GM19351 (cell line): ENCODE data around the gene FOSB.
A peak's percentile ranks its signal among the peaks of the same experiment; 100 is the strongest.

Experiments
- ATAC-seq: cut with Tn5 transposase; IDR thresholded peaks from one replicate; pipeline ENCODE4 v1.9.1; 2021; ENCODE audit warnings: mild to moderate bottlenecking, moderate library complexity; ENCODE audit not compliant: unreplicated experiment

The FOSB gene

GRCh38 chr19:45478454-45479238, 10.8 kb downstream of the FOSB start:
- ATAC-seq: peak; percentile 77

DNA sequence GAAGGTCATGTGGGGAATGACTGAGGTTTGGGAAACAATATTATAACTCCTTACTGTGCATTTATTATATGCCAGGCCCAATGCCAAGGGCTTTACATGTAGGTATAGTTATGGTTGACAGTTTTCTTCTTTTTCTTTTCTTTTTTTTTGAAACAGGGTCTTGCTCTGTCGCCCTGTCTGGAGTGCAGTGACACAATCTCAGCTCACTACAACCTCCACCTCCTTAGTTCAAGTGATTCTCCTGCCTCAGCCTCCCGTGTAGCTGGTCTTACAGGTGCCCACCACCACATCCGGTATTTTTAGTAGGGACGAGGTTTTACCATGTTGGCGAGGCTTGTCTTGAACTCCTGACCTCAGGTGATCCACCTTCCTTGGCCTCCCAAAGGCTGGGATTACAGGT, 15.2 kb downstream of the FOSB start:
- ATAC-seq: no peak

- no peak for ATAC-seq
Observed at GRCh38 chr19:45484273-45484945, 16.6 kb downstream of the FOSB start.

DNA sequence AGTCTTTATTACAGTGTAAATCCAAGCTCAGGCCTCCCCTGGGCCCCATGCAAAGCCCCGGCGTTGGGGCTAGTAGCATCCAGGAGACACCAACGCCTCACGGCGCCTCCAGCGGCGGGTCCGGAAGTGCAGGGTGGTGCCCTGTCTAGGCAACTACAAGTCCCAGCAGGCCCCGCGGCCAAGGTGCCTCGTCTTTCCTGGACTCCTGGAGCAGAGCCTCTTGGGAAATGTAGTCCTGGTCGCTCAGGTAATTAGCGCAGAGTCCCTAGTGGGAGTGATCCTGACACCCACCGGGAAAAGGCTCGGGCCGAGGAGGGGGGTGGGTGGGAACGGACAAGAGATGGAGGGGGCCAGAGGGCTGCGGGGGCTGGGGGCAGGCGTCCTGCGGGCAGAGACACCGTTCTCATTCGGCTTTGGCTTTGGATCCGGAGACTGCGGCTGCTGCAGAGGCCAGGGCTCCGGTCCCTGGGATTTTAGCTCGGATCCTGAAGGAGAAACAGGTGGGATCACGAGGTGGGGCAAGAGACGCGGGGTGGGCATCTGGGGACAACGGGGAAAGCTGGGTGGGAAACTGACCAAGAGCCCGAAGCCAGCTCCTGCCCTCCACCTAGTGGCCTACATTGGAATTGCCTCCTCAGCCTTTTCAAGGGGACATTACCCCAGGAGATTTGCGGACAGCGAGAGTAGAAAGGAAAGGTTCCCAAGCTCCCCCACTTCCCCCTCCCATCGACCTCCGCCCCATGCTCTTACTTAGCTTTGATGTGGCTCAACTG, 17.7 kb downstream of the FOSB start:
- ATAC-seq: peak; percentile 87

- ATAC-seq: no peak
Observed at GRCh38 chr19:45488708-45489107, 20.9 kb downstream of the FOSB start.

DNA sequence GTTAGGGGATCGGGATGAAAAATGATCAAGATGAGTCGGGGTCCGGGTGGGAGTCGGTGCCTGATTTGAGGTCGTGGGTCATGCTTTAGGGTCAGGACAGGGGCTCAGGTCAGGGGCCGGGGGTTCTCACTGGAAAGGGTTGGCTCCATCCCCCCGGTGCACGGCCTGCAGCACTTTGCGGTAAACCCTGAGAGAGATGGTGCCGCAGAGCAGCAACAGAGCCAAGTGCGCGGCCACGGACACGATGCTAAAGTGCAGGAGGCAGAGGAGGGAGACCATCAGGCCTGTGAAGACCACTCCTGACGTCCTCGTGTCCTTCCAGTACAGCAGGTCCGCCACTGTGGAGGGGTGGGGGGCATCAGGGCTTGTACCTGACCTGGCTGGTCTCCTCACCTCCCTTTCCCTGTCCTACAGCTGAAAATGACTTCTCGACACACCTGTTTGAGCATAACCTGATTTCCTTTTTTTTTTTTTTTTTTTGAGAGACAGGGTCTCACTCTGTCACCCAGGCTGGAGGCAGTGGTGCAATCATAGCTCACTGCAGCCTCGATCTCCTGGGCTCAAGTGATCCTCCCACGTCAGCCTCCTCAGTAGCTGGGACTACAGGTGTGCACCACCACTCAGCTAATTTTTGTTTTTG, 21.5 kb downstream of the FOSB start:
- ATAC-seq: no peak

GRCh38 chr19:45492137-45492626, 24.4 kb downstream of the FOSB start:
- ATAC-seq: no peak

DNA sequence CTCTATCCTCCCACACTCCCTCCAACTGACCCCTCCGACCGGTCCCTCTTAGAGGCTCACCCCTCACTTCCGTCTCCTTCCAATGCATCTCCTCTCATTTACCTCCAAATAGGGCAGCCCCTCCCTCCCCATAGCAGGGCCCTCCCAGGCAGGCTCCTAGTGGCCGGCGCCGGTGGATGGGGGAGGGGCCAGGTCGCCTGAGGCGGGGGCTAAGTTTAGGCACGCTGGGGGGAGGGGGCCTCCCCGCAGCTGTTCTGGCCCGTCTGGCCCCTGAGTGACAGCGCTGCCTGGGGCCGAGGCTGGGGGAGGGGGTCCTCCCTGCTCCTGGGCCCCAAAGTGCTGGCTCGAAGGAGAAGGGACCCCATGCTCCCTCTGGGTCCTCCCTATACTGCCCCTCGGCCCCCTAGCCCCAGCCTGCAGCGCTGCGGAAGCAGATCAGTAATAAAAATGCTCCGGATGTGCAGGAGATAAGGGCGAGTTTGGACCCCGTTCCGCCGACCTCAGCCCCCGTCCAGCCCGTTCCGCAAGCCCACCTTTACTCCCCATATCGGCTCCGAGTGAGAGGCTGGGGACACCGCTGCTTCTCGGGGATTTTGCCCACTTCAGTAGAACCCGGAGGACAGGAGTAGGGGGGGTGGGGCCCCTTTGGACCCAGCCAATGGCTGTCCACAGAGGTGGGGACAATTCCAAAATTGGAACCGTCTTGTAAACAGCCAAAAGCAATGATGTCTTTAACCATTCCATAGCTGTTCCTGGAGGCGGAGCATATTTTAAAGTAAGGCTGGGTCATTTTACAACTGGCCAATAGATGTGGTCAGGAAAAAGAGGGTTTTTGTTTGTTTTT, 25.1 kb downstream of the FOSB start:
- no peak for ATAC-seq

DNA sequence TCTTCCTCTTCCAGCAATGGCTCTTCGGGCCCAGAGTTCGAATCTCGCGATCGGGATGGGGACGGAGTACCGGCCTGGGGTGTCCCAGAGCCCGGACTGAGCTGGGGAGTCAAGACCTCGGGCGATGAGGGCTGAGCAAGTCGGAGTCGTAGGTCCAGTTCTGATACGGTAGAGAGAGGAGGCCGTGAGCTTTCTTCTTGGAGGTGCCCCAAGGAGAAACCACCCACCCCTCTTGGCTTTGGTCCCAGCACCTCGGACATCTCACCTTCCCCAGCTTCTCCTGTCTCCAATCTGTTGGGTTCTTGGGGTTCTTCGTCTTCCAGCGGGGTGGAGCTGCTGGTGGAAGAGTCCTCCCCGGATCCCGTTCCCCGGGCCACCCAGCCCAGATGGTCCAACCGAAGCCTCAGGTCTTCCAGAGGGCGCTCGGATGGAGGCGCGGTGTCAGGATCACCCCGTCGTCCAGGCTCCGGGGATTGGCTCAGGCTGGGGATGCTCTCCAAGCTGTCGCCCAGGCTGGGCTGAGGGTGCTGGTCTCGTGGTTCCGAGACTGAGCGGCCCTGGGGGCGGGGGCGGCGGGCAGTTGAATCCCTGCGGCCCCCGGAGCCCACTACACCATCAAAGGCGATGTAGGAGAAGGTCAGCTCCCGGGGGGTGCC, 26.6 kb downstream of the FOSB start:
- ATAC-seq: no peak

- ATAC-seq: no peak
Observed at GRCh38 chr19:45495178-45495577, 27.4 kb downstream of the FOSB start.

DNA sequence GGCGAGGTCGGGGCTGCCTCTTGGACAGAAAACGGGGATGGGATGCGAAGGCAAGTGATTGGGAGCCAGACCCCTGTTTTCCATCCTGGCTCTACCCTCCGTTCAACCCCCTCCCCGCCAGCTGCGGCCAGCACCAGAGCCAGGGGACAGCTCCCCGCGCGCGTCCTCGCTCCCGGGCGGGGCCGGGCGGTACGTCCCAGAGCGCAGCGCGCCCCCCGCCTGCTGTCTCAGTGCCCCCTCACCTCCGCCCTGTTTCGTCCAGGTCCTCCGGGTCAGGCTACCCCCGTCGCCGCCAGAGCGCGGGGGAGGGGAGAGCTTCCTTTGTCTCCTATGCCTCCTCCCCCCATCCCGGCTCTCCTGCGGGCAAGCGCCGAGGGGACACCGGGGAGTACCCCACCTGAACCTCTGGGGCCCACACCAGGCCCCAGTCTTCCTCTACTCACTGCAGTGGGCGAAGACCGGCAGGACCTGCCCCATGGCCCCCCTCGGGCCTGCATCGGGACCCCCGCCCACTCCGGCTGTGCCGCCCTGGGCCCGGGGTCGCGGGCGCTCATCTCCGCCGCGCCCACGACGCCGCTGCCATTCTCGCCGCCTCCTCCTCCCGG, 28.7 kb downstream of the FOSB start:
- ATAC-seq: peak; percentile 5

DNA sequence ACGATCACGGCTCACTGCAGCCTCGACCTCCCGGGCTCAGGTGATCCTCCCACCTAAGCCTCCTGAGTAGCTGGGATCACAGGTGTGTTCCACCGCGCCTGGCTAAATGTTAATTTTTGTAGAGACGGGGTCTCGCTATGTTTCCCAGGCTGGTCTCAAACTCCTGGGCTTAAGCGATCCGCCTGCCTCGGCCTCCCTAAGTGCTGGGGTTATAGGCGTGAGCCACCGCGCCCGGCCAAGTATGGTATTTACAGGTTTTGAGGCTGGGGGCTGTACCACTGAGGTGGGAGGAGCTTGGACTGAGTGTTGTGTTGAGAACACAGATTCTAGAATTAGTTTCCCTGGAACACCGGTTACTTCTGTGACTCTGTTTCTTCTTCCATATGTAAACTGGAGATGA, 30.0 kb downstream of the FOSB start:
- ATAC-seq: no peak

GRCh38 chr19:45498411-45499195, 30.8 kb downstream of the FOSB start, which contains the start of gene PPM1N:
TSS of gene PPM1N (plus strand) at chr19:45498443. CDS start at chr19:45498473, 30 bp downstream.
- ATAC-seq: no peak

DNA sequence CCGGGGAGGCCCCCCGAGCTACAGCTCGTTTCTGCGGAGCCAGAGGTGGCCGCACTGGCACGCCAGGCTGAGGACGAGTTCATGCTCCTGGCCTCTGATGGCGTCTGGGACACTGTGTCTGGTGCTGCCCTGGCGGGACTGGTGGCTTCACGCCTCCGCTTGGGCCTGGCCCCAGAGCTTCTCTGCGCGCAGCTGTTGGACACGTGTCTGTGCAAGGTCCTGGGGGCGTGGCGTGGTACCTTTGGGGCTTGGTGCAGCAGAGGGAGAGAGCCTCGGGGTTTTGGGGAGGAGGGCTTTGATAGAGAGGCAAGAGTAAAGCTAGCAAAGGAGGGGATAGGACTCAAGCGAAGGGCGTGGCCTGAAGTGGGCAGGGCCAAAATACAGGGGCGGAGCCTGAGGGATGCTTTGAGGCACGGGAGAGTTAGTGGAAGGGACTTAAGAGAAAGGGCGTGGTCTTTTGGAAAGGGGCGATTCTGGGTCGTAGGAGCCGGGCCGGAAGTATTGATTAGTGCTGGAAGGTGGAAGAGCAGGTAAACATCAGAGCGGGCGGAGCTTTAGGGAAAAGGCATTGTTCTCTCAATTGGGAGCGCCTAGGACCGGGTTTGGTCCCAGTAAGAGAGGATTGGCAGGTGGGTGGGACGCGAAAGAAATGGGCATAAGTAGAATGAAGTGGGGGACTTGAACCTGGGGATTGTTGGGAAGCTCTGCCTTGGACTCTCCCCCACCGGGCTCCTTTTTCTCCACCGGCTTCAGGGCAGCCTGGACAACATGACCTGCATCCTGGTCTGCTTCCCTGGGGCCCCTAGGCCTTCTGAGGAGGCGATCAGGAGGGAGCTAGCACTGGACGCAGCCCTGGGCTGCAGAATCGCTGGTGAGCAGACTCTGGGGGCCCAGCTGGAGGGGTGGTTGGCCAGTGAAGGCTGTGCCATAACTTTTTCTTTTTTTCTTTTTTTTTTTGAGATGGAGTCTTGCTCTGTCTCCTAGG, 31.7 kb downstream of the FOSB start:
- no peak for ATAC-seq

- no peak for ATAC-seq
Observed at GRCh38 chr19:45500918-45501729, 33.3 kb downstream of the FOSB start.

DNA sequence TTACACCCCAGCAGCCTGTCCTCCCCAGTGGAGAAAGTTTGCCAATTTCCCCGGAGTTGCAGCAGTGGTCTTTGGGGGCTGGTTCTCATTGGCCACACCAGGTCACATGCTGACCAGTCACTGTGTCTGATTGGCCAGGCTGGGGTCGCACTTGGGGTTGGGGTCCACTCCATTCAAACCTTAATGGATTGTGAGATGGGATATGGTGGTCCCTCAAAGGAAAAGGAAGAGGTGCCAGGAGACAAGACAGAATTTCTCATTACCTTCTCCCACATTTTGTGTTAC, 33.9 kb downstream of the FOSB start:
- ATAC-seq: no peak

DNA sequence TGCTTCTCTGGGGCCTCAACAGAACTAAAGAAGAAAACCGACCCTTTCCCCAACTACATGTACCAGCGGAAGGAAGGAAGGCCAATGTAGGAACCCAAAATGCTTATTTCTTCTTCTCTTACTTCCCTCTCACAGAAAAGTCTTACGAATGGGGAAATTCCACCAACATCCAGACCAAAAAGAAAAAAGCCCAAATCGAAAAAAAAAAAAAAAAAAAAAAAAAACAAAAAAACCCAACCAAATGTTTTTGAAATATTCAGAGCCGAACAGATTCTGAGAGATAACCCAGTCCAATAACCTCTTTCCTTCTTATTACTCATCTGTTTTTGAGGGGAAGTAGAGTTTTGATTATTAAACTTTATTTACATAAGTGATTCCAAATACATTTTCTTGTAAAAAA, 34.3 kb downstream of the FOSB start:
- ATAC-seq: no peak
